ENCODE results near the gene MORF4L2. TPM values are rescaled to one million over a fixed set of nuclear protein-coding genes. Genes with fewer than 3 reads are reported as not detected.

MORF4L2 gene
- total and polyA plus RNA-seq, 2 experiments from 2014 or later: 311 to 315 TPM

GRCh38 chrX:103630171-103630511 lies 56.4 kb downstream of the MORF4L2 start:
- H3K4me3 Mint-ChIP-seq: peak overlapping the region; percentile 84
- peaks cover 8% of the 10 kb centered on the region; the same call in 2 of the 3 replicates for H3K4me1 Mint-ChIP-seq
- H2AFZ ChIP-seq: no peak overlapping the region
- peak overlapping the region; percentile 90 for H3K4me3 ChIP-seq
- no peak for TF ChIP-seq ETS1 (IDR thresholded peaks at IDR 0.05)
- TF ChIP-seq STAT1 (IDR thresholded peaks at IDR 0.05; ENCODE audit: unreplicated experiment): no peak
- no peak for TF ChIP-seq POLR2AphosphoS5 (IDR thresholded peaks at IDR 0.05; ENCODE audit: low read depth)
- TF ChIP-seq EZH2 (IDR thresholded peaks at IDR 0.05; ENCODE audit: low read depth, unreplicated experiment): no peak
- no peak for TF ChIP-seq EZH2phosphoT487 (IDR thresholded peaks at IDR 0.05; ENCODE audit: unreplicated experiment)
- no peak for TF ChIP-seq JUNB (IDR thresholded peaks at IDR 0.05; ENCODE audit: unreplicated experiment)
- TF ChIP-seq, protein P1, sequence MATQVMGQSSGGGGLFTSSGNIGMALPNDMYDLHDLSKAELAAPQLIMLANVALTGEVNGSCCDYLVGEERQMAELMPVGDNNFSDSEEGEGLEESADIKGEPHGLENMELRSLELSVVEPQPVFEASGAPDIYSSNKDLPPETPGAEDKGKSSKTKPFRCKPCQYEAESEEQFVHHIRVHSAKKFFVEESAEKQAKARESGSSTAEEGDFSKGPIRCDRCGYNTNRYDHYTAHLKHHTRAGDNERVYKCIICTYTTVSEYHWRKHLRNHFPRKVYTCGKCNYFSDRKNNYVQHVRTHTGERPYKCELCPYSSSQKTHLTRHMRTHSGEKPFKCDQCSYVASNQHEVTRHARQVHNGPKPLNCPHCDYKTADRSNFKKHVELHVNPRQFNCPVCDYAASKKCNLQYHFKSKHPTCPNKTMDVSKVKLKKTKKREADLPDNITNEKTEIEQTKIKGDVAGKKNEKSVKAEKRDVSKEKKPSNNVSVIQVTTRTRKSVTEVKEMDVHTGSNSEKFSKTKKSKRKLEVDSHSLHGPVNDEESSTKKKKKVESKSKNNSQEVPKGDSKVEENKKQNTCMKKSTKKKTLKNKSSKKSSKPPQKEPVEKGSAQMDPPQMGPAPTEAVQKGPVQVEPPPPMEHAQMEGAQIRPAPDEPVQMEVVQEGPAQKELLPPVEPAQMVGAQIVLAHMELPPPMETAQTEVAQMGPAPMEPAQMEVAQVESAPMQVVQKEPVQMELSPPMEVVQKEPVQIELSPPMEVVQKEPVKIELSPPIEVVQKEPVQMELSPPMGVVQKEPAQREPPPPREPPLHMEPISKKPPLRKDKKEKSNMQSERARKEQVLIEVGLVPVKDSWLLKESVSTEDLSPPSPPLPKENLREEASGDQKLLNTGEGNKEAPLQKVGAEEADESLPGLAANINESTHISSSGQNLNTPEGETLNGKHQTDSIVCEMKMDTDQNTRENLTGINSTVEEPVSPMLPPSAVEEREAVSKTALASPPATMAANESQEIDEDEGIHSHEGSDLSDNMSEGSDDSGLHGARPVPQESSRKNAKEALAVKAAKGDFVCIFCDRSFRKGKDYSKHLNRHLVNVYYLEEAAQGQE (IDR thresholded peaks at IDR 0.05; ENCODE audit: unreplicated experiment): no peak
- no peak for TF ChIP-seq ZNF114 (CRISPR knock-in tag; IDR thresholded peaks at IDR 0.05)
- no peak for TF ChIP-seq CREB1 (CRISPR knock-in tag; IDR thresholded peaks at IDR 0.05; ENCODE audit: low read depth)
- TF ChIP-seq ZNF331 (CRISPR knock-in tag; IDR thresholded peaks at IDR 0.05; ENCODE audit: low read depth): no peak
- TF ChIP-seq ZNF462 (CRISPR knock-in tag; IDR thresholded peaks at IDR 0.05): no peak
- TF ChIP-seq, protein P2, sequence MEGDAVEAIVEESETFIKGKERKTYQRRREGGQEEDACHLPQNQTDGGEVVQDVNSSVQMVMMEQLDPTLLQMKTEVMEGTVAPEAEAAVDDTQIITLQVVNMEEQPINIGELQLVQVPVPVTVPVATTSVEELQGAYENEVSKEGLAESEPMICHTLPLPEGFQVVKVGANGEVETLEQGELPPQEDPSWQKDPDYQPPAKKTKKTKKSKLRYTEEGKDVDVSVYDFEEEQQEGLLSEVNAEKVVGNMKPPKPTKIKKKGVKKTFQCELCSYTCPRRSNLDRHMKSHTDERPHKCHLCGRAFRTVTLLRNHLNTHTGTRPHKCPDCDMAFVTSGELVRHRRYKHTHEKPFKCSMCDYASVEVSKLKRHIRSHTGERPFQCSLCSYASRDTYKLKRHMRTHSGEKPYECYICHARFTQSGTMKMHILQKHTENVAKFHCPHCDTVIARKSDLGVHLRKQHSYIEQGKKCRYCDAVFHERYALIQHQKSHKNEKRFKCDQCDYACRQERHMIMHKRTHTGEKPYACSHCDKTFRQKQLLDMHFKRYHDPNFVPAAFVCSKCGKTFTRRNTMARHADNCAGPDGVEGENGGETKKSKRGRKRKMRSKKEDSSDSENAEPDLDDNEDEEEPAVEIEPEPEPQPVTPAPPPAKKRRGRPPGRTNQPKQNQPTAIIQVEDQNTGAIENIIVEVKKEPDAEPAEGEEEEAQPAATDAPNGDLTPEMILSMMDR (conservative IDR thresholded peaks at IDR 0.05; ENCODE audit: low read depth in 2 of 2): no peak
- no peak for TF ChIP-seq NANOG (IDR thresholded peaks at IDR 0.05; ENCODE audit: borderline replicate concordance)
- no peaks in the 10 kb centered on the region for H3F3A ChIP-seq (replicated peaks; ENCODE audit: low read depth)
- H3K79me2 ChIP-seq (replicated peaks; ENCODE audit: insufficient read depth): no peaks in the 10 kb centered on the region
- no peaks in the 10 kb centered on the region for H3K9me2 ChIP-seq (ENCODE audit: insufficient read depth)
- H3K27ac Mint-ChIP-seq: peak overlapping the region; percentile 22; the same call in 1 of the 2 replicates
- H3K27me3 ChIP-seq (ENCODE audit: insufficient read depth): no peaks in the 10 kb centered on the region
- no peaks in the 10 kb centered on the region for H4K20me1 ChIP-seq (replicated peaks; ENCODE audit: insufficient read depth)
- peak overlapping the region; percentile 77 for H3K4me2 ChIP-seq
- H3K27ac ChIP-seq (ENCODE audit: low read depth): peak overlapping the region; percentile 64; the same call in 1 of the 2 replicates
- no peak for ATAC-seq
- H3K36me3 ChIP-seq (ENCODE audit: insufficient read depth): no peaks in the 10 kb centered on the region
- H3K27me3 Mint-ChIP-seq (ENCODE audit: insufficient read depth, low read depth, poor library complexity): peaks cover 7% of the 10 kb centered on the region
- H3K36me3 Mint-ChIP-seq (ENCODE audit: low read depth): no peaks in the 10 kb centered on the region; the same call in 2 of the 3 replicates
- peaks cover 4% of the 10 kb centered on the region; the same call in 1 of the 2 replicates for H3K4me1 ChIP-seq (ENCODE audit: insufficient read depth)
- no peak for DNase-seq (ENCODE audit: low spot score)
- no peaks in the 10 kb centered on the region for H3K9me3 Mint-ChIP-seq

Data from GM23338 (cell line).